BLaER1 treated with 17β-estradiol and CSF1 and Interleukin-3, amounts not matched to agents 10 nM and 100 nM (cell line): Measurements from ENCODE around the gene VPS37B.
A peak's percentile ranks its signal among the peaks of the same experiment; 100 is the strongest.

Experiments
- H3K27ac ChIP-seq, 11 experiments: shearing (Covaris generic); formaldehyde crosslinking; 2 replicates each; pipeline ENCODE4 v1.8.1; 2022
- H3K27me3 ChIP-seq, 11 experiments: shearing (Covaris generic); formaldehyde crosslinking; 2 replicates each; pipeline ENCODE4 v1.8.1; 2022
- H3K36me3 ChIP-seq, 11 experiments: shearing (Covaris generic); formaldehyde crosslinking; 2 replicates each; pipeline ENCODE4 v1.8.1; 2022
- H3K4me1 ChIP-seq, 10 experiments: shearing (Covaris generic); formaldehyde crosslinking; 2 replicates each; pipeline ENCODE4 v1.8.1; 2022
- H3K4me2 ChIP-seq, 11 experiments: shearing (Covaris generic); formaldehyde crosslinking; 2 replicates each; pipeline ENCODE4 v1.8.1; 2022
- H3K4me3 ChIP-seq, 10 experiments: shearing (Covaris generic); formaldehyde crosslinking; 2 replicates each; pipeline ENCODE4 v1.8.1; 2022
- H3K9ac ChIP-seq, 11 experiments: shearing (Covaris generic); formaldehyde crosslinking; 2 replicates each; pipeline ENCODE4 v1.8.1; 2022
- H3K9me3 ChIP-seq, 11 experiments: shearing (Covaris generic); formaldehyde crosslinking; replicated peaks in 1 of 11; 2 replicates each; pipeline ENCODE4 v1.8.1; 2022
- H4K20me1 ChIP-seq, 11 experiments: shearing (Covaris generic); formaldehyde crosslinking; 2 replicates each; pipeline ENCODE4 v1.8.1; 2022
- Cebpa-rat ChIP-seq, 11 experiments: shearing (Covaris generic); IDR thresholded peaks; 2 replicates each; pipeline ENCODE4 v1.8.1; 2022

VPS37B gene

DNA sequence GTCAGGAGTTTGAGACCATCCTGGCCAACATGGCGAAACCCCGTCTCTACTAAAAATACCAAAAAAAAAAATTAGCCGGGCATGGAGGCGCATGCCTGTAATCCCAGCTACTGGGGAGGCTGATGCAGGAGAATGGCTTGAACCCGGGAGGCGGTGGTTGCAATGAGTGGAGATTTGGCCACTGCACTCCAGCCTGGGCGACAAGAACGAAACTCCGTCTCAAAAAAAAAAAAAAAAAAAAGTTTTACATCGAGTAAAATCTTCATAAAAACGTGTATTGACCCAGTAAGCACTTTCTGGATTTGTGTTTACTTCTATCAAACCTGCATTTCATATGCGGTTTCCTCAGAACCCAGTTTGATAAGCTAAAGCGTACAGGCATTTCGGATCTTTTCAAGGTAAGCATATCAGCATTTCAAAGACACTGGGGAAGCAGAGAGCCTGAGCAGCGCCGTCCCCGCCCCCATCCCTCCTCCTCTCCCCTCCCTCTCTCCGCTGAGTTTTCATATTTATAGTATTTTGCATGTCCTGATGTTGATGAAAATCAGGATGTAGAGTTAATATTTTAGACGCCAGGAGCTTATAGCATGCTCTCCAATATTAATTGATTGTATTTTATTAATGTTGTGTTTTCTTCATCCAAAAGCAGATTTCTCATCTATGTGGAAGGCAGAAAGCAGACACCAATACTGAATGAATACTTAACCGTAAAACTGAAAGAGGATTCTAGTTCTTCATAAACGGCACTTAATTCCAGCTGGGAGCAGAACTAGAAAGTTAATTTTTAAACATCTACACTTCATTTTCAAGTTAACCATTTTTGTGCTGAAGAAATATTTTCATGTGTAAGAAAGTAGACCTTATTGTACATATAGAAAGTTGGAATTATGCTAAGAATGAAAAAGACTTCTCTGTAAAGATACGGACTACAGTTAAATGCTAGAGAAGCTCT is 69.9 kb downstream of the VPS37B start:
- TF ChIP-seq Cebpa-rat (IDR thresholded peaks at IDR 0.05), result no peak
- Histone ChIP-seq H3K36me3 (no peaks in the 10 kb centered on the region), H3K4me1 (peaks cover 2 to 32% (median 11%) of the 10 kb centered on the region in 10 experiments; a peak in 16 of 20 replicates), H3K9ac (0 out of 22 replicates have a peak overlapping the region, but pooled peaks of 1 of the 11 experiments have one; percentile 45), H3K9me3 (no peaks in the 10 kb centered on the region), H4K20me1 (no peaks in the 10 kb centered on the region), H3K4me3 (no peak overlapping the region; a peak in 1 of 20 replicates), H3K4me2 (peak overlapping the region; percentile 46 to 63 (median 53); a peak in 21 of 22 replicates), H3K27ac (no peak overlapping the region), H3K27me3 (peaks cover 0 to 5% (median 0%) of the 10 kb centered on the region in 11 experiments; a peak in 2 of 22 replicates)

DNA sequence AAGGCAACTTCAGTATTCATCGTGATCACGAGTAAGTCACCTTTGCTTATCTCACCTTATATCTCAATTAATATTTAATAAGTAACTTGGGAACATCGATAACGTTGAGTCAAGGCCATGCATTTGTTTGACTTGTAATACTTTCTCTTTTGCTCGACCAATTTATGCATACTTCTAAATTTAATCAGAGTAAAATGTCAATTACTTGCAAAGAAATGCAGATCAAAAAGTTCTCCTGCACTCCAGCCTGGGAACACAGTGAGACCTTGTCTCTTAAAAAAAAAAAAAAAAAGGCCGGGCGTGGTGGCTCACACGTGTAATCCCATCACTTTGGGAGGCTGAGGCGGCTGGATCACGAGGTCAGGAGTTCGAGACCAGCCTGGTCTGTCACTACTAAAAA is 72.5 kb downstream of the VPS37B start:
- Histone ChIP-seq H4K20me1 (no peaks in the 10 kb centered on the region), H3K27ac (no peak overlapping the region), H3K9ac (no peak overlapping the region), H3K9me3 (no peaks in the 10 kb centered on the region), H3K4me3 (no peak overlapping the region), H3K36me3 (no peaks in the 10 kb centered on the region), H3K4me1 (peaks cover 6 to 43% (median 20%) of the 10 kb centered on the region in 10 experiments; a peak in 16 of 20 replicates), H3K4me2 (peak overlapping the region in 2 of 11 experiments; percentile 1 to 18; a peak in 1 of 22 replicates), H3K27me3 (peaks cover 0 to 5% (median 0%) of the 10 kb centered on the region in 11 experiments; a peak in 2 of 22 replicates)
- no peak for TF ChIP-seq Cebpa-rat (IDR thresholded peaks at IDR 0.05)

DNA sequence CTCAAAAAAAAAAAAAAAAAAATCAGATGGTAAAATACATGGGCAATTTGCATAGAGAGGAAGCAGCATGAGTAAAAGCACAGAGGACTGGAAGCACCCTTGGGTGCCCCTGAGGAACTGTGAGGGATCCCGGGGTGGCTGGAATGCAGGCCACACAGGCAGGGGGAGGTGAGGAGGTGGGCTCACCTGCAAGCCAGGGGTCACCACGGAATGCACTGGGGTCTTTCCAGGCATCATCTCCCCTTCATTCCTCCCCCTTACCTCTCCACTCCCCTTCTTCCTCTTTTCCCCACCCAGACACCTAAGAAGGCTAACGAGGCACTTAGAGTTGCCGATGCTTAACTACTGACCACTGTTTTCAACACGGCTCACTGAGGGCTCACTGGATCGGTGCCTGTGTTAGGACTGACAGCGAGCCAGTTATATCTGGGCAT is 75.1 kb downstream of the VPS37B start:
- H3K9ac ChIP-seq, result no peak overlapping the region
- H3K36me3 ChIP-seq, result no peaks in the 10 kb centered on the region
- TF ChIP-seq Cebpa-rat (IDR thresholded peaks at IDR 0.05), result no peak
- H3K4me2 ChIP-seq, result peak overlapping the region in 9 of 11 experiments; percentile 19 to 50 (median 37); a peak in 11 of 22 replicates
- peaks cover under 1 to 36% (median 18%) of the 10 kb centered on the region in 10 experiments; a peak in 16 of 20 replicates for H3K4me1 ChIP-seq
- H3K27ac ChIP-seq, result no peak overlapping the region
- no peak overlapping the region for H3K4me3 ChIP-seq
- no peaks in the 10 kb centered on the region for H3K9me3 ChIP-seq
- H4K20me1 ChIP-seq, result no peaks in the 10 kb centered on the region
- H3K27me3 ChIP-seq, result no peaks in the 10 kb centered on the region

DNA sequence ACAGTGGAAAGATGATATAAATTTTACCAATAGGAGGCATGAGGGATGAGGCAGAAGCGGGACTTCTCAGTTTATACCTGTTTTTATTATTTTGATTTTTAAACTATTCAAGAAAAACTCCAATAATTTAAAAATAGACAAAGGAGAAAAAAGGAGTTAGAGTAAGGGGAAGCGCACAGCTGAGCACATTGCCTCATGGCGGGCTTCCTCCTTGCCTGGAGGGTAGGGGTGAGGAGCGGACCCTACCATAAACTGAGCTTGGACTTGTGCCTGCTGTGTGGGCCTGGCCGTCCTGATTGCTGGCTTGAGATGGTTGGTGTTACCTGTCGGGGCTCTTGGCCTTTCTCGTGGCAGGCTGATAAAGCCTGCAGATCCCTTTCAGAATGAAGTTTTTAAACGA is 75.8 kb downstream of the VPS37B start:
- no peaks in the 10 kb centered on the region for H3K36me3 ChIP-seq
- H3K27ac ChIP-seq, result no peak overlapping the region
- peaks cover 0 to 33% (median 15%) of the 10 kb centered on the region in 10 experiments; a peak in 15 of 20 replicates for H3K4me1 ChIP-seq
- no peaks in the 10 kb centered on the region for H4K20me1 ChIP-seq
- no peaks in the 10 kb centered on the region for H3K27me3 ChIP-seq
- H3K4me3 ChIP-seq, result no peak overlapping the region
- peak overlapping the region in 7 of 11 experiments; percentile 23 to 50 (median 42); a peak in 7 of 22 replicates for H3K4me2 ChIP-seq
- H3K9me3 ChIP-seq, result no peaks in the 10 kb centered on the region
- TF ChIP-seq Cebpa-rat (IDR thresholded peaks at IDR 0.05), result no peak
- H3K9ac ChIP-seq, result no peak overlapping the region

DNA sequence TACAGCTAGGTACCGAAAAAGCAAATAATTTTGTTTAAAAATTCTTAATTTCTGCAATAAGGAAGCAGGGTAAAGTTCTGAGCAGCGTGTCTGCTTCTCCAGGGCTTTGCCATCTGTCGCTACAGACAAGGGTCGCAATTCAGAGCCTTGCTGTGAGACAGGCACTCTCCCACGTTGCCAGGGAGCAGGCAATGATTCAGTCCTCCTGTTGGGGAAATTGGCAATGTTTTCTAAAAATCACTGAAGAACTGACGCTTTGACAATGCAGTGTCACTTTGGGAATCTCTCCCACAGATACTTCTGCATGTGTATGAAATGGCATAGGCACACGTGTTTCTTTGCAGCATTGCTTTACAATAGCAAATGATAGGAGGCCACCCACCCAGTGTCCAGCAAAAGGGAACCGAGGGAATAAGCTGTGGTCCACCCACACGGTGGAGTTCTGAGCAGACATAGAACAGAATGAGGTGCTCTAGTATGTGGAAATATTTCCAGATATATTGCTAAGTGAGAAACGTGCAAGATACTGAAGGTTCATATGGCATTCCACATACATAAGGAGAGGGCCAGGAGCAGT is 76.6 kb downstream of the VPS37B start:
- Histone ChIP-seq H3K36me3 (no peaks in the 10 kb centered on the region), H3K4me1 (peaks cover 0 to 40% (median 15%) of the 10 kb centered on the region in 10 experiments; a peak in 15 of 20 replicates), H3K9ac (no peak overlapping the region), H3K27me3 (no peaks in the 10 kb centered on the region), H3K4me2 (no peak overlapping the region), H4K20me1 (no peaks in the 10 kb centered on the region), H3K27ac (no peak overlapping the region), H3K9me3 (no peaks in the 10 kb centered on the region), H3K4me3 (no peak overlapping the region)
- TF ChIP-seq Cebpa-rat (IDR thresholded peaks at IDR 0.05), result no peak
